ENCODE results near the gene CD248. TPM values are rescaled to one million over a fixed set of nuclear protein-coding genes. Genes with fewer than 3 reads are reported as not detected.

Gene CD248
- total RNA-seq = 0.25 and 1.3 TPM in 2 replicates

GRCh38 chr11:66316849-66317251, at the start of gene CD248:
Gene CD248, minus strand, starts transcription at chr11:66317044. Its CDS starts 17 bp downstream, at chr11:66317027.

GRCh38 chr11:66347425-66348276, 30.8 kb upstream of the CD248 start, which contains the start of gene B4GAT1:
Gene B4GAT1, minus strand, starts transcription at chr11:66347629. Its CDS starts 84 bp downstream, at chr11:66347545.

GRCh38 chr11:66344550-66345315, 27.9 kb upstream of the CD248 start, which contains the start of gene BRMS1:
Gene BRMS1, minus strand, starts transcription at chr11:66345104. Its CDS starts 2,870 bp downstream, at chr11:66342234.

GRCh38 chr11:66336234-66337102, 19.6 kb upstream of the CD248 start, which contains the start of gene RIN1:
Gene RIN1, minus strand, starts transcription at chr11:66336434. Its CDS starts 32 bp downstream, at chr11:66336402.

GRCh38 chr11:66291706-66292542, 24.9 kb downstream of the CD248 start, which contains the start of gene TMEM151A:
Gene TMEM151A, plus strand, starts transcription at chr11:66291894. Its CDS starts 120 bp downstream, at chr11:66292014.

GRCh38 chr11:66288671-66289547, 27.9 kb downstream of the CD248 start, which contains the start of gene YIF1A:
Gene YIF1A, minus strand, starts transcription at chr11:66289143. Its CDS starts 158 bp downstream, at chr11:66288985.

GRCh38 chr11:66277471-66278362, 39.1 kb downstream of the CD248 start, which contains the start of gene CNIH2:
Gene CNIH2, plus strand, starts transcription at chr11:66278175. Its CDS starts 282 bp downstream, at chr11:66278457.

GRCh38 chr11:66268244-66268951, 48.4 kb downstream of the CD248 start, which contains the start of gene RAB1B:
Gene RAB1B, plus strand, starts transcription at chr11:66268639. Its CDS starts 41 bp downstream, at chr11:66268680.

Other genes with a start within 250 kb of the CD248 start
- gene PACS1, start 246.8 kb downstream of the CD248 start, total RNA-seq = 12.8 and 50.9 TPM in 2 replicates
- 11.2 and 25.1 TPM in 2 replicates for gene KLC2, start 59.3 kb downstream of the CD248 start, total RNA-seq
- 75.1 and 116 TPM in 2 replicates for gene RAB1B, start 48.4 kb downstream of the CD248 start, total RNA-seq
- gene CNIH2, start 38.9 kb downstream of the CD248 start, total RNA-seq = not detected in 2 replicates
- 106 and 124 TPM in 2 replicates for gene YIF1A, start 27.9 kb downstream of the CD248 start, total RNA-seq
- gene TMEM151A, start 25.1 kb downstream of the CD248 start, total RNA-seq = under 0.01 TPM in 1 of 2 replicates, not detected in the other
- 2.9 and 4.0 TPM in 2 replicates for gene RIN1, start 19.4 kb upstream of the CD248 start, total RNA-seq
- 57.6 and 64.3 TPM in 2 replicates for gene BRMS1, start 28.1 kb upstream of the CD248 start, total RNA-seq
- 13.4 and 23.8 TPM in 2 replicates for gene B4GAT1, start 30.6 kb upstream of the CD248 start, total RNA-seq
- gene SLC29A2, start 54.7 kb upstream of the CD248 start, total RNA-seq = 0.16 and 1.3 TPM in 2 replicates
- gene NPAS4, start 104.0 kb upstream of the CD248 start, total RNA-seq = not detected in 2 replicates
- 34.9 and 46.1 TPM in 2 replicates for gene MRPL11, start 121.8 kb upstream of the CD248 start, total RNA-seq
- gene PELI3, start 149.9 kb upstream of the CD248 start, total RNA-seq = 2.4 and 5.7 TPM in 2 replicates
- 52.9 and 65.8 TPM in 2 replicates for gene DPP3, start 163.4 kb upstream of the CD248 start, total RNA-seq
- 12.5 and 26.4 TPM in 2 replicates for gene BBS1, start 193.6 kb upstream of the CD248 start, total RNA-seq
- gene ZDHHC24, start 229.0 kb upstream of the CD248 start, total RNA-seq = 8.9 and 17.6 TPM in 2 replicates
- under 0.01 and 0.06 TPM in 2 replicates for gene ACTN3, start 229.9 kb upstream of the CD248 start, total RNA-seq

Measured in bladder microvascular endothelial cell (primary cell).